GM12873 (cell line): ENCODE measurements around the gene TNFSF8.

ENCODE experiments used
- TF ChIP-seq, protein P1 (sequence below): IDR thresholded peaks from 2 replicates; pipeline ENCODE4 v1.5.1; 2012; ENCODE audit warnings: low read depth, mild to moderate bottlenecking, moderate library complexity, low read length, control low read depth; ENCODE audit not compliant: insufficient read depth; ENCODE audit errors: missing control alignments

TNFSF8 gene

DNA sequence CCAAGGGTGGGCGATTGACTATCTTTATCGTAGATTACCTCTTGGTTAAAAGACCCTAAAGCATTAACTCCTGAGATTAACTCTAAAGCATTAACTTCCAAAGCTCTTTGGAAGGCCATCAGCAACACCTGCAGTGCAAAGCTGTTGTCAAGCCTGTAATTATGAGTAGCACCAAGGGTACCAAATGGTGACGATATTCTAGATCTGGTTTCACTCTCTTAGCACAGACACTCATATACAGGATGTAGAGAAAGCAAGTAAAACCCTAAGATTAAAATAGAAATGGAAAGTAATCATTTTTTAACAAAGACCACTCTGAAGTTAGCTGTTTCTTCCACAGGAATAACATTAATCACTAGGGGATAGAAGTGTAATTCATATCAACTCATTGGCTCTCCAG lies 29.9 kb upstream of the TNFSF8 start:
- TF ChIP-seq, protein P1, sequence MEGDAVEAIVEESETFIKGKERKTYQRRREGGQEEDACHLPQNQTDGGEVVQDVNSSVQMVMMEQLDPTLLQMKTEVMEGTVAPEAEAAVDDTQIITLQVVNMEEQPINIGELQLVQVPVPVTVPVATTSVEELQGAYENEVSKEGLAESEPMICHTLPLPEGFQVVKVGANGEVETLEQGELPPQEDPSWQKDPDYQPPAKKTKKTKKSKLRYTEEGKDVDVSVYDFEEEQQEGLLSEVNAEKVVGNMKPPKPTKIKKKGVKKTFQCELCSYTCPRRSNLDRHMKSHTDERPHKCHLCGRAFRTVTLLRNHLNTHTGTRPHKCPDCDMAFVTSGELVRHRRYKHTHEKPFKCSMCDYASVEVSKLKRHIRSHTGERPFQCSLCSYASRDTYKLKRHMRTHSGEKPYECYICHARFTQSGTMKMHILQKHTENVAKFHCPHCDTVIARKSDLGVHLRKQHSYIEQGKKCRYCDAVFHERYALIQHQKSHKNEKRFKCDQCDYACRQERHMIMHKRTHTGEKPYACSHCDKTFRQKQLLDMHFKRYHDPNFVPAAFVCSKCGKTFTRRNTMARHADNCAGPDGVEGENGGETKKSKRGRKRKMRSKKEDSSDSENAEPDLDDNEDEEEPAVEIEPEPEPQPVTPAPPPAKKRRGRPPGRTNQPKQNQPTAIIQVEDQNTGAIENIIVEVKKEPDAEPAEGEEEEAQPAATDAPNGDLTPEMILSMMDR, result no peak

DNA sequence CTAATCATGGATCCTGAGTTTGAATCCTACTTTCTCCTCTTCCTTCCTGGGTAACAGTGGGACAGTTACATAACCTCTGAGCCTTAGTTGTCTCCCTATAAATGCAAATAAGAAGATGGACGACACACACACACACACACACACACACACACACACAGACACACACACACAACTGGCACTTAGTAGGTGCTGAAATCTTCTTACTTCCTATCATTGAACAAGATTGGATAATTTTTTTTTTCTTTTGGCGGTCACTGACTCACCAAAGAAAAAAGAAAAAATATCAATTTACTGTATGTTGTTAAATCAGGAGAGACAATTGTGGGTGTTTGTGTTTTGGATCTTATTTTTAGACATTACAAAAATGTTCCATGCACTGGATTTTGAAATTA lies 28.4 kb upstream of the TNFSF8 start:
- TF ChIP-seq, protein P1, result no peak

DNA sequence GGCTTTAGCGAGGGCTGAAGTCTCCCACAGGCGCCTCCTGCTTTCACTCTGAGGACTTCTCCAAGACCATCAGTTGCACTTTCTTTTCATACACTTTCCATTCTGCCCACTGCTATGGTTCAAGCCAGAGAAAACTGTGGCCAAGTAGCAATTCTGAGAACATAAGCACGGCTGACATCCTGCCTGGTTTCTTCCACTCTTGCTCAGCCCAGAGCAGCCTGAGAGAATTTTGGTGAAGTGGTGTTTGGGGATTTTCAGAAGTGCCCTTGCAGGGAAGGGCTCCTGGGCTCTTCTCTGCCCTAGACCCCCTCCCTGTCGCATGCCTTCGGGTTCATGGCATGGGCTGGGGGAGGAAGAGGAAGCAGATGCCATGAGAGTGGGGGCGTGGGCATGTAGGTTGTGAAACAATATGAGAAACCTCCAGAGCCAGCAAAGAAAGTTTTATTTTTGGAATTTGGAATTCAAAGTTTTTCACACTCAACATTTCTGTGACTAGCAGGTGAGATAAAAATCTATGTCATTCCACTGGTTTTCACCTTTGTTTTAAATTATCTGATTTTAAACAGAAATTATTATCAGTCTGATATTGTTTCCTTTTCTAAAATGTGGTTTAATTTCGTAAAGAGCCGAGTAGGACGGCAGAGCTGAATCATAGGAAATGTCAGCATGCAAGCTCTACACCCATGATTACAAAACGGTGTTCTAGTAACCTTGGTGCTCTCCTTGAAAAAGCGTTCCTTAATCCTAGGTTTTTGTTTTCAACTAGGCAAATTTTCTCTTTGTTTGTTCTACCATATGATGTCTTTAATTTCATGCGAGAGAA lies 27.8 kb upstream of the TNFSF8 start:
- TF ChIP-seq, protein P1, result no peak

DNA sequence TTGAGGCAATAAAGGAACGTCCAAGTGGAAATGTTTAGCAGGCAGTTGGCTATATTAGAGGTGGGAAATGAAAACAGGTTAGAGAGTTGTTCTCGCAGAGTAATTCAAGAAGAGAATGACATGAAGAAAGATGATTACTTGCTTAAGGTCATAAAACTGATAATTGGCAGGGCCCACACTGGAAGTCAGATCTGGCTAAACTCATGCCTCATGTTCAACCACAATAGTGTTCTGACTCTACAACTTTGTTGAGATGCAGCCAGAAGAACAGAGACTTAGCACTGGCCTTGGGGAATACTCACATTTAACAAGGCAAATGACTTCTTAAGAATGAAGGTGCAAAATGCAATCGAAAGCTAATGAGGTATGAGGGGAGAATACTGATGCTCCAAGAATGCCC lies 27.2 kb upstream of the TNFSF8 start:
- TF ChIP-seq, protein P1, result no peak

DNA sequence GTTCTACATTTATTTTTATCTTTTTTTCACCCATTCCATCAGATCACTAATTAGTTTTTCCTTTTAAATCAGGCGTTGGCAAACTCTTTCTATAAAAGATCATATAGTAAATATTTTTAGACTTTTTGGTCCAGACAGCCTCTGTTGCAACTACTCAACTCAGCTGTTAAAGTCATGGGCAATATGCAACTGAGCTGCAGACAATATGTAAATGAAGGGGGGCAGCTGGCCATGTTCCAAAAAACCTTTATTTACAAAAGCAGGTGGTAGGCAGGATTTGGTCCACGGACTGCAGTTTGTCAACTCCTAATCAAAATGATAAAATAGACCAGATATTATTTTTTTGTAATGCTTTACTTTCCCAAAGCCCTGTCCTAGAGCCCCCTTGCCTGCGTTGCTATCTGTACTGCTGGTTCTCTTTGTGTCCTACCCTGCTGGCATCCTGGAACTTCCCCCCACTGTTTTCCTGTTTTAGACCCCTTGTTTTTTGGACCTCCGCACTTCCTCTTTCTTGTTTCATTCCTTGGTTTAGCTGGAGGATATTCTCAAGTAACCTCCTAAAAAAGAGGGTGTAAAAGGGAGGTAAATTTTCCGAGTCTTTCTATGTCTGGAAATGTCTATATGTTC lies 24.7 kb upstream of the TNFSF8 start:
- TF ChIP-seq, protein P1, result no peak

DNA sequence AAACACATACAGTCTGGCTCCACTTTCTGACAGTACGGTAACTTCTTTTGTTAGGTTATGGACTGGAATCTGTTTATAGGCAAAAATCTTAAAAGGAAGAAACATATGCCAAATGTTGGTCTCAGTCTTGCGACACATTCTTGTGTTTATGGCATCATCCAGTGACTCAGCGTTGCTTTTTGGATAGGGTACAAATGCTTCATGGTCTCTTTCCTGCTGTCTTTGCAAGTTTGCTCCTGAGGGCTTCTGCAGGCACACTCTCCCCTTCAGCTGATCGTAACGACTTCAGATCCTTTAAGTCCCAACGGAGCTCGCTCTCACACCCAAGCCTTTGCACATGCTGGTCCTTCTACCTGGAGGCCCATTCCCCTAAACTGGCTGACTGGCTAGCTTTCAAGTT lies 23.6 kb upstream of the TNFSF8 start:
- TF ChIP-seq, protein P1, result no peak

DNA sequence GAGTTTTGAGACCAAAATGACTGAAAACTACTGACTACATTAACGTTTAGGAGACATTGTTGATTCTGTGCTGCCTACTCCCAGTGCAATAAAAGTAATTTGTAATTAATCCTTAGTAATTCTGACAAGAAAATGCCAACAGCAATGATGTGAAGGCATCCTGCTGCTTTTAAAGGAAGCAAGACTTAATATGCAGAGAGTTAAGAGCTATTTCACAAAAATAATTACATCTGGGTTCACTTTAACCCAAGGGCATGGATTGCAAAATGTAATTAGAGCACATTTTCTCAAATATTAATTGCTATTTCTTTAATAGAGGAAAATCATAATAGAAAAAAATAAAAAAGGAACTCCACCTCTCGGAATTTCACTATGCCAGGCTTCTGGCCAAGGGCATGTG lies 22.7 kb upstream of the TNFSF8 start:
- TF ChIP-seq, protein P1, result no peak
